NCI-H226 (cell line): ENCODE measurements around the gene TXNIP.
A peak's percentile ranks its signal among the peaks of the same experiment; 100 is the strongest.

ENCODE experiments used
- DNase-seq: peaks from one replicate; pipeline ENCODE4 v3.0.0-alpha.2; 2015

The TXNIP gene

DNA sequence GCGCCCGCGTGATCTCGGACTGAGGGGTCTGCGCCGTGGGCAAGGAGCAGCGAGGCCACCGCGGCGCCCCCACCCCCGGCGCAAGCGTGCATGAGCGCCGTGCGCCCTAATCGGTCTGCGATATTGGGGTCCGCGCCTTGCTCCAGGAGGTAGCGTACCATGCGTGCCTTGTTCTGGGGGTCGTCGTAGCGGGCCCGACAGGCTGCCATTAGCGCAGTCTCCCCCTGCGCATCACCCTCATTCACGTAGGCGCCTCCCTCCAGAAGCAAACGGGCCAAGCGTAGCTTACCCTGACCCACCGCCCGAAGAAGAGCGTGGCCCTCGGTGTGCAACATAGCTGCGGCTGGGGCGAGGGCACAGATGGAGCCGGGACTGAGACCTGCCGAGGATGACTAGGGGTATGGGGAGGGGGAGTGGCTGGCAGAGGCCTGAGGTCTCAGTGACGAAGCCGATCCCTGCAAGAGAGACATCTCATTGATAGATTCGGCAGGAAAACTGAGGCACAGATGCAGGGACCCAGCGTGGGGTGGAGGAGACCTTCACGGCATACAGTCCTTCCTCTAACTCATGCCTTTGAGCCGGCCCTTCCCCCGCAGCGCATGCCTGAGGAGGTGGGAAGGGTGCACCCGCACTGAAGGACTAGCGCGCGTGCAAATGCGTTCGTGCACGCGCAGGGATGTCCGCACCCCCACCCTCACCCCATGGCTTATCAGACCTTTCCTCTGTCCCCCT lies 34.8 kb downstream of the TXNIP start:
- no peak for DNase-seq

DNA sequence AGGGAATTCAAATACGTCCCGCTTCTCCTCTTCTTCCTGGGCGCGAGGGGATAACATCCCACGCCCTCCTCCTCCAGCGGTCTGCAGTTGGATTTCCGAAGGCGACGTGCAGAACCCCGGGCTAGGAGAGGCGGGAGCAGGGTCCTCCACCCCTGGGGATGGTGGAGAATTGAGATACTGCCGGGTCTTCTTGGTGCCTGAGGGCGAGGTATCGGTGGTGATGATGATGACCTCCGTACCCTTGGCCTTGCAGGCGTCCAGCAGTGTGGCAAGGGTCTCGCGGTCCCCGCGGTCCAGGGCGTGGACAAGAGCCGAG lies 35.3 kb downstream of the TXNIP start:
- DNase-seq = no peak

DNA sequence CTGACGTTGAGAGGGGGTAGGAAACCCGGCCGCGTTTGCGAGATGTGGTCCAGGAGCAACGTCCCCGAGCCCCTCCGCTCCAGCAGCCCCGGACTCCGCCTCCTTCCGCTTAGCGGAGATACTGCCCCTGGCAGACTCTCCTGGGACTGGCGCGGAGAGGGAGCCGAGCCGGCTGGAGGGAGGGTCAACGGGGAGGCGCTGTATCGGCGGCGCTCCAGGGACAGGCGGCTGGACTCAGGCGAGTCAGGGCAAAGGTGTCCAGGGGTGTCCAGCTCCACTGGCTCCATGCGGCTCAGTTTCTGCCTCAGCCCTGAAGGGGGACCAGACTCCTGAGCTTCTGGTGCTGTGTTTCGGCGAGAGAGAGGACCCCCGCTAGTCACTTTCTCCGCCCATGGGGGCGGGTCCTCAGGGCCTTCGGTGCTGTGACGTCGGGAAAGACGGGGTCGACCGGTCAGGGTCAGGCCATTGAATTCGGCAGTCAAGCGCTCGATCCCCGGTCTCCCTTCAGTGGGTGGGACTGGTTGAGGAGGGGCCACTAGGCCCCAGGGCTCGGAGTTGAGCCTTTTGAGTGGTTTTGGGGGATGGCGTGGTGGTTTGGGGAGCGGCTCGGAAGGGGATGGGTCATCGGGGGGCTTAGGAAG lies 35.8 kb downstream of the TXNIP start:
- DNase-seq = no peak

DNA sequence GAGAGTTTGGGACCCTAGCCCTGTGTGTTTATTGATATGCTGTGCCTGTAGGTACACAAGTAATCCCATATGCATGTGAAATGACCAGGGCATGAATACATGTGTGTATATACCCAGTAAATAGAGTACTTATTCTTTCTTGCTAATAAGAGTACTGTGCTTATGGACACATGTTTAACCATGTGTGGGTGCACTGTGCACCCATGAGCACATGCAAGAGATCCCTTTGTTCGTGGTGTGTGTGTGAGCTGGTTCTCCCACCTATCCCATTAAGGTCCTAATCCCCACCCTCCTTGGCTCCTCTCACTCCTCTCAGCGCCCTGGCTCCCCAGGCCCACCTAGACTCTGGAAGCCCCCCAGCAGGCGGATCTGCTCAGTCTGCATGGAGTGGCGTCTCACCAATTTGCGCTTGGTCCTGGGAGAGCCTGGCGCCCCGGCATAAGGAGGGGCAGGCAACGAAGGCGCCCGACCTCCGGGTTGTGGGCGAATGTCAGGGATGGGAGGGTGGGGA lies 36.4 kb downstream of the TXNIP start:
- no peak for DNase-seq

DNA sequence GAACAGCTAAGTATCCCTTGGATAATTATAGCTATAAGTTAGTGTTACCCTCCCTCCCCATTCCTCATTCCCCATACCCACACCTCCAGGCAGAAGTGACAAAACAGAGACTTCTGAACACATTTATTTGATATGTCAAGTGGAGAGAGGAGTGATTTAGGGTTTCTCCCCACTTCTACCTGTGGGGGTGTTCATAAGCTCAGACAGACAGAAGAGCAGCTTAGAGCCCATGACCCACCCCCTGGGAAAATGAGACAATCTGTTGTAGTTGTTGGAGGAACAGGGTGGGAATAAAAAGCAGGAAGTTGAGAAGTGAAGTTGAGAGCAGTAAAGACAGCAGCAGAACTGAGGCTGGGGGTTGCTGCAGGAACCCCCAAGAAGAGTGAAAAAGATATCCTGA lies 37.0 kb downstream of the TXNIP start:
- no peak for DNase-seq

DNA sequence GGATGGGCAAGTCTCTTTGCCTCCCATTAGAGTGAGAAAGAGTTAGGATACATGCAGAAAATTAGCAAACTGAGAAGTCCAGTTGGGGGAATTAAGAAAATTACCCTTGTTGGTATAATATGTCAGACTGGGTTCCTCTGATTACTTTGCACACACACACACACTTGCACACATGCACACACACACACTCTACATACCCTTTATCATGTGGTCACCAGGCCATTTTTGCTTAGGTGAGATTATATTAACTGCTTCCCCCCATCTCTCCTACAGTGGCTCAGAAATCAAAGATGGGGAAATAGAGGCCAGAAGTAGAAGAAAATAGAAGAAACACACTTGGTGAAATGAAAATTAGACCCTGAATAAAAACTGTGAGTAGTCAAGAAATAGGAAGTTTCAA lies 37.6 kb downstream of the TXNIP start:
- no peak for DNase-seq

DNA sequence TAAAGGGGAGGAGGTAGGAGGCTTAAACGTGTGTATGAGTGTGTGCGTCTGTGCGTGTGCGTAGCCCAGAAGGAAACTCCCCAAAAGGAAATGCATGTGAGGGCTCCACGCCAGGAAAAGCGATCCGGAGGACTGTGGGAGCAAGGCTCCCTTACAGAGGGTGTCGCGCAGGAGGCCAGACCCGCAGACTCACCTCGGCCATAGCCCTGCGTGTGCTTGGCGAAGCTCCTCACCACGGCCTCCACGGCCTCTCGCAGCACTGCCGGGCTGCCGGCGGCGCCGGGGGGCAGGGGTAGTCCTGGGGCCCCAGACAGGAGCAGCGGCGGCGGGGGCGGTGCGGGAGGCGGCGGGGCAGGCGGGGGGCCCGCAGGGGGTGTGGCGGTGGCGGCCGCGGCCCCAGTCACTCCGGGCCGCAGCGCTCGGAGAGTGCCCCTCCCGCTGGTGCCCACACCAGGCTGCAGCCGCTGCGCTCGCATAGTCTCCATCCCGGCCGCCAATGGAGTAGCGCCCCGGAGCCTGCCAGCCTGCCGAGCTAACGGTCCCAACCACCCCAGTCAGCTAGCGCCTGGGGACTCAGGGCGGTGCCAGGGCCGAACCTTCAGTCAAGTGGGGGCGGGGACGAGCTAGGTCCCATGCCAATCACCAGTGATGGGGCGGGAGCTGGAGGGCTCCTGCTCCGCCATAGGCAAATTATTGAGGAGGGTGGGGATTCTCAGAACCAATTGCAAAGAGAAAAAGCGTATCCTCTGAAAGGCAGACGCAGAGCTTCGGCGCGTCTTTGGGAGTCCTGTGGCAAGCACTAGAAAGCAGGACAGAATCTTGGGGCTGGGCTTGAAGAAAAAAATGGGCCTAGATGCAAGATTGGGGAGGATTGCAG lies 38.7 kb downstream of the TXNIP start, which contains the start of gene LIX1L:
TSS of gene LIX1L (minus strand) at position 575 of the 877 bp plus-strand sequence. CDS start at position 485, 90 bp downstream.
- peak; percentile 95 for DNase-seq

DNA sequence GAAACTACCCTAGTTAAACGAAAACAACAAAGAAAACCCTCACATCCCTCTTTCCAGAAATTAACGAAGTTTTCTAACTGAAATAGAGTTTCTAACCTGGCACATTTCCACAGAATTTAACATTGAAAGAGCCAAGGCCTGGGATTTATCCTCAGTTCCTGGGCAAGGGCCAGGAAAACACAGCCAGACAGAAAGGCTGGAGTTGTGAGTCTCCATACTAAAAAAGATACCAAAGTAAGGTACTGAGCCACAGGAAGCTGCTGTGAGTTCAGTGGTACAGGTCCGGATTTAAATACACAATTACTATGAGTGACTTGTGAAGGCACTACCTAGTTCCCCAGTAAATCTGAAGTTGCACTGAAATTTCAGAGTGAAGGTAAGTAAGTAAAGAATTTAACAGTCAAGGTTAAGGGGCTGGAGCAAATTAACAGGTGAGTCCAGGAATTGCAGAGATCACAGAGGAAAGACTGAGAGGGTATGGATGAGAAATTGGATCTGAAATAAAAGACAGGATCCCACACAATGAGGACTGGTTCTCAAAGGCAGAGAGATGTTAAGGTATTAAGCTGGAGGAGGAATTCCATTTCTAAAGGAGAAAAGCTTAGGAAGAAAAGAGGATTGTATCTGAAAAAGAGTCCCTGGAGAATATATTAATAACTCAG lies 39.5 kb downstream of the TXNIP start:
- no peak for DNase-seq

DNA sequence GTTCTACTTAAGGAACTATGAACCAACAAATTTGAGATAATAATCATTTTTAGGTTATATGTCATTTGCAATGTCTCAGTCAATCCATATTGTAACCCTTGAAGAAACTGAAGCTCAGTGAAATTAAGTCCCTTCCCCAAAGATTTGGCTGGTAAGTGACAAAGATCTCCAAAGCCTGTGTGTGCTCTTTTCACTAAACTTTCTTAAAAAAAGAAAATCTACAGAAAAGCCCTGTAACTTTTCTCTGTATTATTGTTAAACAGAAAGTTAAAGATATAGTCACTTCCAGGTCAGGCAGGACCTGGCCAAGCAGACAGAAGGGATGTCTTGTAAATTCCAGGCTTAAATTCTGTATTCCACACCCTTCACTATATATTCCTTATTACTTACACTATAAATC lies 40.0 kb downstream of the TXNIP start:
- DNase-seq = no peak

DNA sequence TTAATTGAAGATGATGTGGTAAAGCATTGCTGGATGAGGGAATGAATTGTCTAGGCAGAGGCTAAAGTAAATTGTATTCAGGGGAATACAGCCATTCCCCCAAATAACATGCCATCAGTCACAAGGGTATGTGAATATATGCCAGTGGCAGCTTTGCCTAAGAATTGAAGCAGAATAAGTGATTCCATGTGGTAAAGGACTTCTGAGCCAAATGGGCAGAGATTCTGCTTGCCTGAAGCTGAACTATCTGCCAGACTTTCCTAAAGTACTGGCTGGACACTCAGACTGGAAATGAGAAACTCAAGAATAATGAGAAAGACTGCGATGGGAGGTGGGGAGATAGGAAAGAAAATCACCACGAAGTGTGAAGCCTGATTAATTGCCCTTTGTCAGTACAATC lies 40.9 kb downstream of the TXNIP start:
- no peak for DNase-seq

DNA sequence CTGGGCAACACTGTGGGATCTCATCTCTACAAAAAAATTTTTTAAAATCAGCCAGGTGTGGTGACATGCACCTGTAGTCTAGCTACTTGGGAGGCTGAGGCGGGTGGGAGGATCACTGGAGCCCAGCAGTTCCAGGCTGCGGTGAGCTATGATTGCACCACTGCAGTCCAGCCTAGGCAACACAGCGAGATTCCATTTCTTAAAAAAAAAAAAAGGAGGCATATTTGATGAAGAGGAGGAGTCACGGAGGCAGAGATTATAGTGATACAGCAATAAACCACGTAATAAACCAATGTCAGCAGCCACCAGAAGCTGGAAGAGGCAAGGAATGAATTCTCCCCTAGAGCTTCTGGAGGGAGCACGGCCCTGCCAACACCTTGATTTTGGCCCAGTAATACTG lies 42.5 kb downstream of the TXNIP start:
- DNase-seq = no peak

DNA sequence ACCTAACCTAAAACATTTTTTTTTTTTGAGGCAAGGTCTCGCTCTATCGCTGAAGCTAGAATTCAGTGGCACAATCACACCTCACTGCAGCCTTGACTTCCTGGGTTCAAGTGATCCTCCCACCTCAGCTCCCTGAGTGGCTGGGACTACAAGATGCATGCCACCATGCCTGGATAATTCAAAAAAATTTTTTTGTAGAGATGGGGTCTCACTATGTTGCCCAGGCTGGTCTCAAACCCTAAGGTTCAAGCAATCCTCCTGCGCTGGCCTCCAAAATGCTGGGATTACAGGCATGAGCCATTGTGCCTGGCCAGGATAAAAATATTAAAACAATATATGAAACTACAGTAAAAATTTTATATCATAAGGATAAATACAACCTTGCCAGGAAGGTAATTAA lies 43.5 kb downstream of the TXNIP start:
- no peak for DNase-seq

DNA sequence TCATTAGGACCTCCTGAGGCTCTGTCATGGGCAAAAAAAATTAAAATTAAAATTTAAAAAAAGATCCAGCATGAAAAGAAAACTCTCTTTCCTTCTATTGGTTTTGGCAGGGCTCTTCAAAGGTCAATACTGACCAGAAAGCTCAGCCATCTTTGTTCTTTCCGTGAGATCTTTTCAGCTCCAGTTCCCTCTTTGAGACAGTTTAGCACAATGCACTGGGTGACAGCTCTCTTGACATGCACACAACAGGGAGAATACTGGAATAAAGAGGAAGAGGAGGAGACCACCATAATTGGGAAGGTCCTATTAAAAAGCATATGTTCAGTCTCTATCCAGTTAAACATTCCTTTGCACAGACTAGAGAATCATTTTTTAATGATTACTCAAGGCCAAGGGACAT lies 44.9 kb downstream of the TXNIP start:
- DNase-seq = no peak

DNA sequence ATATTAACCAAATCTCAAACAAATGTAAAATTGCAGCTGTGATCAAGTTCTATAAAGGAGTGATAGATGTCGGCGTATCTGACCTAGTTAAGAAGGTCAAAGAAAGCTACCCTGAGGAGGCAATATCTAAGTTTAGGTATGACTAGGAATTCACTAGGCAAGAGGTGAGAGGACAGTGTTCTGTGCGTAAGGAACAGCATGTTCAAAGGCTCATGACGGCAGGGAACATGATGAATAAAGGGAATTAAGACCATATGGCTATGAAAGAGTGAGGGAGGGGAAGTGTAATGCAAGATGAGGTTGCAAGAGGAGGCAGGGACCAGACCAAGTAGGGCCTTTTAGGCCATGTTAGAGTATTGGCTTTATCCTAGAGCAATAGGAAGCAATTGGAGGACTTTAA lies 47.2 kb downstream of the TXNIP start:
- DNase-seq = no peak

DNA sequence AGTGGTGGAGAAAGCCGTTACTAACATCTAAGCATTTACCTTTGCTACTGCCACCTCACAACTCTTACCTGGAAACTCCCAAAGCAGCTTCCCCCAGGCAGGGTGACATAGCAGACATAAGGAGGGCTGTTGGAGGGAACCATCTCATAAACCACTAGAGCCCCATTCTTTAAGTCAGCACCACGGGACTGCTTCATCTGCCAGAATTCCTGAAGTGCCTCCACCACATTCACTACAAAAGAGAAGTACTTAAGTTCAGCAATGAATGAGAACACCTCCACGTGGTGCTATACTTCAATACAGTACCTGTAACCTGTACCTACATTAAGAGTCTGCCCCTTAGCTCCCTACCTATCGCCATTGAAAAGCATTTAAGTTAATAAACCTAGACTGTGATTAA lies 48.8 kb downstream of the TXNIP start:
- no peak for DNase-seq

DNA sequence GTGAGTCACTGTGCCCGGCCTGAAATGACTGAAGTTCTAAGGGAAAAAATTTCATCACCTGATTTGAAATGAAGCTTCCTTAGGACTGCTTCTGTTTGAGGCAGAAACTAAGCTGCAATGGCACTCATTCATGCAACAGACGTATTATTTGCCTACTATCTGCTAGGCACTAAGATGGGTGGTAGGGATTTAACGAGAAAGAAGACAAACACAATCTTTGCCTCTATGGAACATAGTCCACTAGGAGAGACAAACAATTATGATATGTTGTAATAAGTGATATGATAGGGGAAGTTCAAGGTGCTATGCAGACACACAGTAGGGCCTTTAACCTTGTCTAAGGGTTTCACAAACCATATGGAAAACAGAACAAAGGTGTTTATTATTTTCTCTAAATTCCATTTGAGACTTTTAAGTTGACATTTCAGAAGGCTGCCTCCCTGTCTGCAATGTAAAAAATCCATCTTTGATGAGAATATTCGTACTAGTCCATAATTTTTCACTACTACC lies 49.8 kb downstream of the TXNIP start:
- DNase-seq = no peak

DNA sequence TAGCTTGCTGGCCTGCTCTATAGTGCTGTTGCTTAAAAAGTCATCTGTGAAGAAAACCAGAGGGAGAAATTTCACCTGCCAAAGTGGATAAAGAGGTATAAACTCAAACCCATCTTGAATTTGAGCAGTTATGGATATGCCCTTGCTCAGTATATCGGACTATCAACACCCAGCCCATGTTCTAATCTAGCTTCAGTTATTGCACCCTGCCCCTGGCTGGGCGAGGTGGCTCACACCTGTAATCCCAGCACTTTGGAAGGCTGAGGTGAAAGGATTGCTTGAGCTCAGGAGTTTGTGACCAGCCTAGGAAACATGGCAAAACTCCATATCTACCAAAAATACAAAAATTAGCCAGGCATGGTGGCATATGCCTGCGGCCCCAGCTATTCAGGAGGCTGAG lies 51.8 kb downstream of the TXNIP start:
- no peak for DNase-seq

DNA sequence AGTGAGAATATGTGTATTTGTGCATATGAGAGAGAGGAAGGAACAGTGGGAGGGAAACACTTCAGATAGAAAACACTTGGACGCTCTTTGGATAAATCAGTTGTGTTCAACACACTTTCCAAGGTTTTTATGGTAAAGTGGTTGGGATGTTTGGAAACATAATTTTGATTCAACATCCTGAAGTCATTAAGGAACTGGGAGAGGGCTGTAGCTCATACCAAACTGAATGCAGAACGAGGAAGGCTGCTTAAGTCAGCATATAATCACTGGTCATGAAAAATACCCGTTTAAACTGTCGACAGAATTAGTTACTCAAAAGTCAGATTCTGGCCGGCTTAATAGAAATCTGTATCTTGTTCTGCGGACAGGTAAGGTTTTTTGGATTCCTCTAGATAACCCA lies 53.5 kb downstream of the TXNIP start:
- no peak for DNase-seq
